Subcutaneous abdominal adipose tissue (tissue), 5 donors: ENCODE data around the gene CNPY4.

Experiments used
- H3K27ac ChIP-seq: one replicate; pipeline ENCODE4 v1.7.0; 2013; ENCODE audit warnings: low read depth, mild to moderate bottlenecking, inconsistent platforms, low read length, moderate library complexity
- H3K27me3 ChIP-seq, 5 donors: one replicate each; pipeline ENCODE4 v1.7.0; 2013; ENCODE audit warnings: low read length in 5 of 5, inconsistent platforms in 1 of 5; ENCODE audit not compliant: control insufficient read depth in 5 of 5, insufficient read depth in 4 of 5
- H3K36me3 ChIP-seq, 5 donors: one replicate each; pipeline ENCODE4 v1.7.0; 2013; ENCODE audit warnings: low read length in 5 of 5; ENCODE audit not compliant: control insufficient read depth in 5 of 5, insufficient read depth in 5 of 5
- H3K4me1 ChIP-seq, 5 donors: one replicate each; pipeline ENCODE4 v1.7.0; 2013; ENCODE audit warnings: low read length in 5 of 5, mild to moderate bottlenecking in 3 of 5, moderate library complexity in 1 of 5; ENCODE audit not compliant: control insufficient read depth in 5 of 5, insufficient read depth in 5 of 5
- H3K4me3 ChIP-seq, 5 donors: one replicate each; pipeline ENCODE4 v1.7.0; 2013; ENCODE audit warnings: low read length in 5 of 5, low read depth in 1 of 5
- H3K9ac ChIP-seq, 5 donors: one replicate each; pipeline ENCODE4 v1.7.0; 2013; ENCODE audit warnings: low read length in 5 of 5, mild to moderate bottlenecking in 4 of 5, moderate library complexity in 3 of 5
- H3K9me3 ChIP-seq, 5 donors: one replicate each; pipeline ENCODE4 v1.7.0; 2013; ENCODE audit warnings: low read length in 5 of 5; ENCODE audit not compliant: control insufficient read depth in 5 of 5
- donor health status: healthy.
- donor health status: healthy.
- donor health status: healthy.
- donor health status: healthy.
- donor health status: healthy.

Gene CNPY4

DNA sequence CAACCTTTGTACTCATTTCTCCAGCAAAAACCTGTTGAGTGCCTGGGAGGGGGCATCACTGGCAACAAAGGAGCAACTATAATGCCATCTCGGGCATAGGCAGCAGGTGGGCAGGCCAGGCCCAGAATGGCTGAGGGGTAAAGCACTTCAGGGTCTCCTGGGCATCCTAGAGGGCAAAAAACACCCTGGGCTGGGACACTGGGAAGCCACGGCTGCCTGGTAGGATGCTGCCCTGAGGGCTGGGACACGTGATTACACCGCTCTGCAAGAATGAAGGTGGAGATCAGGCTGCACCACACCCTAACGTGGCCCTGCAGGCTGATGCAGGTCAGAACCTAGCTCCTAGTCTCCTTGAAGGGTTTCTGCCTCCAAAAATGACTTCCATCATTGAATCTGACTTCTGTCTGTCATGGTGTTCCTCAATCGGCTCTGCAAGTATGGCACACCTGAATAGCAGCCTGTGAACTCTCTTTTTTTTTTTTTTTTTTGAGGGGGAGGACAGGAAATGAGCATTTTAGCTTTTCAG, 43.6 kb downstream of the CNPY4 start:
- H3K36me3 ChIP-seq, result no peaks in the 10 kb centered on the region
- H3K4me1 ChIP-seq, result peaks cover 0 to 23% (median 20%) of the 10 kb centered on the region in 5 donors
- H3K4me3 ChIP-seq, result no peak overlapping the region
- H3K27ac ChIP-seq, result no peak overlapping the region
- no peaks in the 10 kb centered on the region for H3K9me3 ChIP-seq
- H3K9ac ChIP-seq, result no peak overlapping the region
- H3K27me3 ChIP-seq, result peaks cover 0 to 18% (median 12%) of the 10 kb centered on the region in 5 donors

DNA sequence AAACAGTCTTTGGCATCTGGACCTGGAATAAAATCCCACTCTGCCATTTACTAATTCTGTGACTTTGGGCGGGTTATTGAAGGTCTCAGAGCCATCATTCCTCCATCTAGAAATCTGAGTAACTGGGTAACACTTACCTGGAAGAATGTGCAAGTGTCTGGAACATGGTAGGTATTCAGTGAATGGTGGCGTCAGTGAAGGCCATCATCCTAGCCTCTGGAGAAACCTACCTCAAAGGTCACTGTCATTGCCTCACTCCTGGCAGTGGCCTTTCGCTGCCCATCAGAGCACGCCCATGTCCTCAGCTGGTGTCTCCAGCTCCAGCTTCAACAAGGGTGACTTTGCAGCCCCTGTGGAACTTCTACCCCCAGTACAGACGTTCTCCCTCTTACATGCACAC, 44.4 kb downstream of the CNPY4 start:
- H3K4me1 ChIP-seq, result peaks cover 0 to 29% (median 27%) of the 10 kb centered on the region in 5 donors
- H3K9ac ChIP-seq, result no peak overlapping the region
- H3K27ac ChIP-seq, result no peak overlapping the region
- peaks cover 0 to 18% (median 15%) of the 10 kb centered on the region in 5 donors for H3K27me3 ChIP-seq
- H3K4me3 ChIP-seq, result no peak overlapping the region
- no peaks in the 10 kb centered on the region for H3K9me3 ChIP-seq
- H3K36me3 ChIP-seq, result no peaks in the 10 kb centered on the region

DNA sequence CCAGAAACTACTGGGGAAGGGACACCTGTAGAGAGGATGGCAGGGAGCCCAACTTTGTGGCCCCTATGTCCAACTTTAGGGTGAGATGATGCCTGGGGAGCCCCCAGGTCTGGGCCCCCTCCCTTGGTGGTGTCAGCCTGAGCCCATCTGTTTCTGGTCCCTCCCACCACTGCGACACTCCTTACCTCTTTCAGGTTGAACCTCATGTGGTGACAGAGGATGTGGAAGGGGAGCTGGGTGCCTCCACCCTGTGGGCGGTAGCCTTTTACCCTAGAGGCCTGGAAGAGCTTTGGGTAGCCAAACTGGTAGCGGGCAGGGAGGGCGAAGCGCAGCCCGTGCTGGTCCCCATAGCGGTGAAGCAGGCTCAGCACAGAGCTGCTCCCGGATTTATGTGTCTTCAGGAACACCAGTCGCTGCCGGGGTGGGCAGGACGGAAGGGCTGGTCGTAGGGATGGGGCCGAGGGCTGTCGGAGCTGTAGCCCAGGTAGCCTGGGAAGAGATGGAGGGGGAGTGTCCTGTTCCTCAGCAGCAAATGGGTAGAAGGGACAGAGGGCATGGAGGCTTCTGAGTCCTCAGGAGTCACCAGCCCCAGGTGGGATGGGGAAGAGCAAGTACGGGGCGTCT, 47.0 kb downstream of the CNPY4 start:
- Histone ChIP-seq H3K27me3 (peaks cover 3 to 31% (median 20%) of the 10 kb centered on the region in 5 donors), H3K4me3 (no peak overlapping the region), H3K9ac (no peak overlapping the region), H3K36me3 (no peaks in the 10 kb centered on the region), H3K9me3 (no peaks in the 10 kb centered on the region), H3K4me1 (peaks cover 0 to 30% (median 24%) of the 10 kb centered on the region in 5 donors), H3K27ac (no peak overlapping the region)

DNA sequence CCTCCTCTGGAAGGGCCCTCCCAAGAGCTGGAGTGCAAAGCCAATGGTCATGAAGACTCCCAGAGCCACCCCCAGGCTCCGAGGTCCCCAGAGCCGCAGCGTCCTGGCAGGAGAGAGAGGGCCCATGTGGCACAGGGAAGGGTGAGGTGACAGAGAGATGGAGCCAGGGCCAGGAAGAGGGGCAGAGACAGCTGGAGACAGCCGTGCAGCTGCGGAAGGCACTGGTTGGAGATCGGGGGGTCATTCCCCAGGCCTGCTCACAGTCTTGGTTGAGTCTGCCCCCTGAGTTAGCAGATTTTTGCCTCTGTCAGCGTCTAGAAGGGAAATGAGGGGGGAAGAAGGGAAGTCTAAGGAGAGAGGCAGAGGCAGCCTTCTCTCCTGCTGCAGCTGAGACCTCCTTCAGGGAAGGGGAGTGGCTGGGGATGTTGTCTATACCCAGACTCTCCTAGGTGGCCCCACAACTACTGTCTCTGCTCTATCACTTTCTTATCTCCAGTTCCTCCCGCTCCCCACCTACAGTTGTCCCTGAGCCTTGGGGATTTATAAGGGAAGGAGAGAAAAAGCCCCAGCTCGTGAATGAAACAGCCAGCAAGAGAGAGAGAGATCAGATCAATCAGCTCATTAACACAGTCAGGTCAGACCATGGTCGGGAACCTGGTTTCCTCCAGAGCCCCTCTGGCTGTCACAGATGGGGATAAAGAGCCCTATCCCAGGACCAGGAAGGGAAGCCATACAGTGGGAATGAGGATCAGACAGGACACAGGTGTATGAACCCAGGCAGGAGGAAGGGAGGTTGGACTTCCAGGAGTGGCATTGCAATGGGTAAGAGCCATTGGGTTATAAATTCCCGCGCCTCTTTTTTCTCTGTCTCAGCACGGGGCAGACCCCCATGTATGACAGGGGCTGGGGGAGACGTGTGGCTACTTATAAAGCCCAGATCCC, 47.8 kb downstream of the CNPY4 start:
- H3K9ac ChIP-seq, result peak overlapping the region in 1 of 5 donors; percentile 52
- no peaks in the 10 kb centered on the region for H3K9me3 ChIP-seq
- H3K4me3 ChIP-seq, result peak overlapping the region; percentile 23 to 78 (median 69)
- peaks cover 0 to 34% (median 24%) of the 10 kb centered on the region in 5 donors for H3K4me1 ChIP-seq
- no peak overlapping the region for H3K27ac ChIP-seq
- peaks cover 9 to 37% (median 26%) of the 10 kb centered on the region in 5 donors for H3K27me3 ChIP-seq
- no peaks in the 10 kb centered on the region for H3K36me3 ChIP-seq

DNA sequence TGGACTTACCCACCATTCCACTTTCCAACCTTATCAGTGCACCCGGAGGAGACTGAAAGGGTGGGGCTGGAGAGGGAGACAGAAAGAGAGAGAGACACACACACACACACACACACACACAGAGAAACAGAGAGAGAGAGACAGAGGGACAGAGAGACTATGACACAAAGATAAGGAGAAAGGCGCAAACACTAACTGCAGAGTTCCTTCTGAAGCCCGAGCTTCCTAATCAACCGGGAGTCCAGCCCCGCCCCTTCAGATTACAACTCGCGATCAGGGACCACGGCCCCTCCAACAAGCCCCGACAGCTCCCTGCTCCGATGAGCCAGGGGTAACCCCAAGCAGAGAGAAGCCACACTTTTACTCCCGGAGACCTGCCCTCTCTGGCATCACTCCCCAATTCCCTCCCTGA, 48.5 kb downstream of the CNPY4 start:
- peak overlapping the region; percentile 8 to 70 (median 50) for H3K9ac ChIP-seq
- no peak overlapping the region for H3K27ac ChIP-seq
- H3K36me3 ChIP-seq, result no peaks in the 10 kb centered on the region
- H3K27me3 ChIP-seq, result peaks cover 9 to 37% (median 26%) of the 10 kb centered on the region in 5 donors
- H3K4me1 ChIP-seq, result peaks cover 0 to 34% (median 24%) of the 10 kb centered on the region in 5 donors
- no peaks in the 10 kb centered on the region for H3K9me3 ChIP-seq
- peak overlapping the region; percentile 57 to 78 (median 69) for H3K4me3 ChIP-seq

DNA sequence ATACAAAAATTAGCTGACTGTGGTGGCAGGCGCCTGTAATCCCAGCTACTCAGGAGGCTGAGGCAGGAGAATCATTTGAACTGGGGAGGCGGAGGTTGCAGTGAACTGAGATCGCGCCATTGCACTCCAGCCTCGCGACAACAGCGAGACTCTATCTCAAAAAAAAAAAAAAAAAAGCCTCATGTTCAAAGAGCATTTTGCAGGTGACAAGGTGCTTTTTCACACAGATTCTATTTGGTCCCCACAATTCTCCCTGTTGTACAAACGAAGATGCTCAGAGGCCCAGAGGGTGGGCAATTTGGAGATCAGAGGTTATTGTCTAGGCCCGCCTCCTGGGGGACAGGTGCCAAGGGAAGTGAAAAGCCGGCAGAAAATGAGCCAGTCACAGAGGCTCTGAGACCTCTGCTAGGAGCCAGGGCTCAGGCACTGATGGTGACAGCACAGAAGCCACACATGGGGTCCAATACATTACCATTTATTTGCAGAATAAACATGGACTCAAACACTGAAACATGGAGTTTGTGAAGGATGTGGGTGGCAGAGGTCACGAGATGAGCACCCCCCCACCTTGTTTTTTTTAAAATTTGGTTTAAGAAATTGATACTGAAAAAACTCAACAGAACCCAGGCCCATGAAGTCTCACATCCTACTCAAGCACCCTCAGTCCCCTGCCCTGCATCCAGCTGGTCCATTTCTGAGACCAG, 49.9 kb downstream of the CNPY4 start:
- Histone ChIP-seq H3K9me3 (no peaks in the 10 kb centered on the region), H3K27ac (no peak overlapping the region), H3K27me3 (peaks cover 9 to 40% (median 26%) of the 10 kb centered on the region in 5 donors), H3K36me3 (no peaks in the 10 kb centered on the region), H3K9ac (no peak overlapping the region), H3K4me1 (peaks cover 0 to 34% (median 24%) of the 10 kb centered on the region in 5 donors), H3K4me3 (no peak overlapping the region)

DNA sequence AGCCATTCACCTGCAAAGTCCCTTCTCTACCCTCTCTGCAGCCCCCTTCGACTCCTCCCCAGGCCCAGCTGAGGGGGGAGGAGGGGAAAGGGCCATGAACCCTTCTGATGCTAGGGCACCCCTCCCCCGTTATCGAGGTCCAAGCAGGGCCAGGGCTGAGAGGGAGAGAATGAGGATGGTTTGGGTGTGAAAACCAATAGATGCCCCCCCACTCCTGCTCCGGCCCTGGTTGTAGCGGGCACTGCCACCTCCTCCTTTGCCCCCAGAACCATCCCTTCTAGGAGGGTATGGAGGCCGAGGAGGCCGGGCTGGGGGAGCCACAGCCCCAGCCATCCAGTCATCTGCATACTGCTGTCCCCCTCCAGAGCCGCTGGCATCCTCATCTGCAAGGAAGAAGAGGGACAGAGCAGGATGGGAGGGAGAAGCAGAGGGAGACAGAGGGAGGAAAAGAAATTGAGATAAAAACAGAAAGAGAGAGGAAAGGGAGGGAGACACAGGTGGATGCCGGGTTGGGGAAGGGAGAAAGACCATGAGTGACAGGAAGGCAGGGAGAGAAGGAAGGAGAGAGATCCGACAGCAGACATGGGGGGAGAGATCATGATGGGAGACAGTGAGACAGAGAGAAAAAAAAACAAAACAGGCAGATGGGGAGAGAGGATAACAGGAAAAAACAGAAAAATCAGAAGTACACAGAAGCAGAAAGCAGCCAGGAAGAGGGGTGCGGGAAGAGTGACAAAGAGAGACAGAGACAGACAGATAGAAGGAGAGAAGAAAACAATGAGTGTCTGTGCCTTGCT, 50.9 kb downstream of the CNPY4 start:
- Histone ChIP-seq H3K27me3 (peaks cover 9 to 40% (median 26%) of the 10 kb centered on the region in 5 donors), H3K4me3 (no peak overlapping the region), H3K4me1 (peaks cover 0 to 34% (median 24%) of the 10 kb centered on the region in 5 donors), H3K9ac (no peak overlapping the region), H3K9me3 (no peaks in the 10 kb centered on the region), H3K27ac (no peak overlapping the region), H3K36me3 (no peaks in the 10 kb centered on the region)

DNA sequence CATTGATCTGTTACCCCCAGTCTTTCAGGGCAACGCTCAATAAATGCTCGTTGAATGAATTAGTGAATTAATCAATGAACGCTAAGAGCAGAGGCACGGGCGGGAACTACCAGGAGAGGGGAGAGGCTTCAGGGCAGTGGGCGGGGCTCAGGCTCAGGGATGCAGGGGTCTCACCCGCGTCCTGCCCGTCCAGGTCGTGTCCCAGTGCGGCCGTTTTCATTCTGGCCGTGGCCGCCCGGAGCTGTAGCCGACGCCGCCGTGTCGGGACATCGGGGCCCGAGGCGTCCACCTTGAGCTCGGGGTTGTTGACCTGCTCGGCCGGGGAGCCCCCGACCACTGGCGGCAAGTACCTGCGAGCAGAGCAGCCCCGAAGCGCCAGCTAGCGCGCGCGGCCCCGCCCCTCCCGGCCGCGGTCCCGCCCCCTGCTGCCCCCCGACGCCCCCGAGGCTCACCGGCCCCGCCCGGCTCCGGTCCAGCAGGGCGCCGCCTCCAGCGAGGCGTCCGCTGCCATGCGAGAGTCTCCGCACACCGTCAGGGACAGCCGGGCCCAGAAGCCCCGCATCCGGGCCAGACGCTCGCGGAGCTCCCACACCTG, 51.8 kb downstream of the CNPY4 start:
- Histone ChIP-seq H3K27me3 (peaks cover 9 to 38% (median 24%) of the 10 kb centered on the region in 5 donors), H3K4me3 (peak overlapping the region in 2 of 5 donors; percentile 22 to 37), H3K27ac (no peak overlapping the region), H3K9me3 (no peaks in the 10 kb centered on the region), H3K9ac (no peak overlapping the region), H3K4me1 (peaks cover 0 to 34% (median 24%) of the 10 kb centered on the region in 5 donors), H3K36me3 (no peaks in the 10 kb centered on the region)

DNA sequence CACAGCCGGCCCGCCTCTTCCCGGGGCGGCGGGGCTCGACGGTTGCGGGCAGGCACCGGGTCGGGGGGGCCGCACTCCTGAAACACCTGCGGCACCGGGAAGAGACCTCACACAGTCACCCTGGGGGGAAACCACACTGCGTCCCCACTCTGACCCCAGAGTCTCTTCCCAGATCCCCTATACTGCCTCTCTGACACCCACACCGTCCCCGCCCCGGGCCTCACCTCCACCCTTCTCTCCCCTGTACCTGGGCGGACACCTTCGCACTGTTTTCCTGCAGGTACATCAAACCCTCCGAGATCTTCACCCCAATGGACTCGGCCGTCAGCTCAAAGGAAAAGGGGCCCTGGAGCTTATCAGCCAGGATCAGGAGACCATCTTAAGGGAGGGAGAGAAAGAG, 52.4 kb downstream of the CNPY4 start:
- no peaks in the 10 kb centered on the region for H3K36me3 ChIP-seq
- no peak overlapping the region for H3K27ac ChIP-seq
- H3K27me3 ChIP-seq, result peaks cover 6 to 31% (median 18%) of the 10 kb centered on the region in 5 donors
- H3K9me3 ChIP-seq, result no peaks in the 10 kb centered on the region
- no peak overlapping the region for H3K9ac ChIP-seq
- no peak overlapping the region for H3K4me3 ChIP-seq
- peaks cover 0 to 29% (median 21%) of the 10 kb centered on the region in 5 donors for H3K4me1 ChIP-seq
